Spinal cord (tissue), 10 donors: ENCODE results near the gene CRYL1. TPM values are rescaled to one million over a fixed set of nuclear protein-coding genes. Genes with fewer than 3 reads are reported as not detected.

Experiments
- DNase-seq, 6 donors: peaks; one replicate each; pipeline versions ENCODE4 v3.0.0 to v3.0.0-alpha.2; 2013 to 2015; ENCODE audit warnings: low spot score in 6 of 6, low read depth in 4 of 6
- H3K27ac ChIP-seq: one replicate; pipeline ENCODE4 v1.5.1; 2013; ENCODE audit warnings: low read depth, low read length, control low read depth
- H3K27me3 ChIP-seq: one replicate; pipeline ENCODE4 v1.6.1; 2013; ENCODE audit warnings: low read length; ENCODE audit not compliant: control insufficient read depth, insufficient read depth
- H3K36me3 ChIP-seq: one replicate; pipeline ENCODE4 v1.6.1; 2013; ENCODE audit warnings: low read length; ENCODE audit not compliant: control insufficient read depth, insufficient read depth
- H3K4me1 ChIP-seq: one replicate; pipeline ENCODE4 v1.6.1; 2013; ENCODE audit warnings: low read length; ENCODE audit not compliant: control insufficient read depth, insufficient read depth
- H3K4me3 ChIP-seq: one replicate; pipeline ENCODE4 v1.5.1; 2013; ENCODE audit warnings: low read depth, low read length, control low read depth
- H3K9me3 ChIP-seq: one replicate; pipeline ENCODE4 v1.6.1; 2013; ENCODE audit warnings: low read length; ENCODE audit not compliant: control insufficient read depth, insufficient read depth
- whole genome bisulfite sequencing: methylation state at CpG from one replicate; pipeline ENCODE4 v1.1.5; 2013; ENCODE audit warnings: missing lambda C conversion rate; ENCODE audit not compliant: insufficient coverage; 5-methylcytosine and 5-hydroxymethylcytosine counted together
- polyA plus RNA-seq, 2 donors: library from polyadenylated mRNA; unstranded; fragments of 120-200 nt; gene quantifications; one replicate each; pipeline ENCODE4 v1.2.1, GENCODE V29; 2013; ENCODE audit not compliant: insufficient read length in 2 of 2
- total RNA-seq, 2 donors: library from RNA; depleted of rRNA in 1 of 2; stranded (reverse); fragments of 120-200 nt in 1 of 2; fragments of >200 nt in 1 of 2; gene quantifications; one replicate each; pipeline versions ENCODE4 v1.2.3 to v1.2.4, GENCODE V29; 2013 to 2014
- donor health status: healthy.

CRYL1 gene
- total and polyA plus RNA-seq, 4 donors: 43.9 to 60.0 (median 52.6) TPM

- no peak for DNase-seq
- Histone ChIP-seq H3K27me3 (peaks cover 14% of the 10 kb centered on the region), H3K36me3 (peaks cover 5% of the 10 kb centered on the region), H3K27ac (no peak overlapping the region), H3K9me3 (no peaks in the 10 kb centered on the region), H3K4me3 (no peak overlapping the region), H3K4me1 (peaks cover 11% of the 10 kb centered on the region)
- 100% methylated on average over 1 of the region's 4 CpGs for WGBS
Observed at GRCh38 chr13:20410726-20411125, 114.9 kb downstream of the CRYL1 start.

- no peak overlapping the region for H3K4me3 ChIP-seq
- WGBS: 56% methylated on average over 6 of the region's 8 CpGs
Observed at GRCh38 chr13:20408181-20408580, 117.5 kb downstream of the CRYL1 start.

GRCh38 chr13:20407759-20408158, 117.9 kb downstream of the CRYL1 start:
- H3K4me3 ChIP-seq: no peak overlapping the region
- no peaks in the 10 kb centered on the region for H3K9me3 ChIP-seq
- H3K27me3 ChIP-seq: no peaks in the 10 kb centered on the region
- peaks cover 14% of the 10 kb centered on the region for H3K36me3 ChIP-seq
- H3K27ac ChIP-seq: no peak overlapping the region
- WGBS: 72% methylated on average over 5 of the region's 5 CpGs
- H3K4me1 ChIP-seq: peaks cover 4% of the 10 kb centered on the region
- DNase-seq: no peak

More at GRCh38 chr13:20408181-20408580, 117.5 kb downstream of the CRYL1 start:
- Histone ChIP-seq H3K27me3 (no peaks in the 10 kb centered on the region), H3K4me1 (peaks cover 4% of the 10 kb centered on the region), H3K27ac (no peak overlapping the region), H3K9me3 (no peaks in the 10 kb centered on the region), H3K36me3 (peaks cover 10% of the 10 kb centered on the region)
- DNase-seq: no peak

DNA sequence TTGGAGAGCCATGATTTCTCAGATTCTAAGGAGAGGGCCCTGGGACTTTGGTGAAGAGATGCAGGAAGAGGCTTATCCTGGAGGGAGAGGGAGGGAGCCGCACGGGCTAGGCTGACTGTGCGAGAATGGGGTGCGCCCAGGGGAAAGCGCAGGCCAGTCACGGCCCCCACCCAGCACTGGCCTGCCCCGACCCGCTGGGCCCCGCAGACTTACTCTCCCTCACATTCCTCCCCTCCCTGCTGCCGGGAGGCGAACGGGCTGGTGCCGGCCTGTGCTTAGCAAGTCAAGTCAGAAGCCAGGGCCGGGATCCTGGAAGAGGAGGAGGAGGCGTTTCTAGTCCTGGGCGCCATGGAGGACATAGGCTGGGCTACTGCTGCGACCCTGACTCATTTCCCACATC, 120.0 kb downstream of the CRYL1 start:
- no peak overlapping the region for H3K27ac ChIP-seq
- H3K27me3 ChIP-seq: no peaks in the 10 kb centered on the region
- no peak for DNase-seq
- H3K4me1 ChIP-seq: peaks cover 4% of the 10 kb centered on the region
- no peak overlapping the region for H3K4me3 ChIP-seq
- peaks cover 25% of the 10 kb centered on the region for H3K36me3 ChIP-seq
- WGBS: 0% methylated on average over 1 of the region's 17 CpGs
- no peaks in the 10 kb centered on the region for H3K9me3 ChIP-seq

- H3K9me3 ChIP-seq: no peaks in the 10 kb centered on the region
- no peak for DNase-seq
- 82% methylated on average over 9 of the region's 13 CpGs for WGBS
Observed at GRCh38 chr13:20404488-20405222, 121.0 kb downstream of the CRYL1 start.

GRCh38 chr13:20403826-20404225, 121.8 kb downstream of the CRYL1 start:
- DNase-seq: no peak
- H3K36me3 ChIP-seq: peaks cover 25% of the 10 kb centered on the region
- WGBS: 81% methylated on average over 9 of the region's 10 CpGs
- H3K4me1 ChIP-seq: peaks cover 4% of the 10 kb centered on the region
- H3K27me3 ChIP-seq: no peaks in the 10 kb centered on the region
- no peaks in the 10 kb centered on the region for H3K9me3 ChIP-seq
- no peak overlapping the region for H3K27ac ChIP-seq
- no peak overlapping the region for H3K4me3 ChIP-seq

More at GRCh38 chr13:20404488-20405222, 121.0 kb downstream of the CRYL1 start:
- Histone ChIP-seq H3K27me3 (no peaks in the 10 kb centered on the region), H3K27ac (no peak overlapping the region), H3K4me1 (peaks cover 4% of the 10 kb centered on the region), H3K36me3 (peaks cover 25% of the 10 kb centered on the region), H3K4me3 (no peak overlapping the region)

DNA sequence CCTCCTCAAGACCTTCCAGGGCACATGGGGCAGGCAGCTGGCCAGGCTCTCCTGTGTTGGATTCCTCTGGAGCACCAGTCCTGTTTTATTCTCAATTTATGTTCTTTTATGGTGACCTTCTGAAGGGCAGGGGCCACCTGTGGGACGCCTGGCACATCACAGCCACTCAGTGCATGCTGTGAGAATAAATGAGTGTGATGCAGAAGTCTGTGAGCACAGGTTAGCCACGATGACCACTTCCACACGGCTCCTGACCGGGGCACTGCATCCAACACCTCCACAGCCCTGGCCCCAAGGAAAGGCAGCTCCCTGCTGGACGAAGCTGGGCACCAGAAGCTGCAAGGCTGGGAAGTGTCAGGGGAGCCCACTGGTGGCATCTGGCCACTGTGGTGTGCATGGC, 122.8 kb downstream of the CRYL1 start:
- H3K4me3 ChIP-seq: no peak overlapping the region
- no peaks in the 10 kb centered on the region for H3K9me3 ChIP-seq
- no peaks in the 10 kb centered on the region for H3K27me3 ChIP-seq
- peaks cover 25% of the 10 kb centered on the region for H3K36me3 ChIP-seq
- H3K27ac ChIP-seq: no peak overlapping the region
- 87% methylated on average over 4 of the region's 5 CpGs for WGBS
- DNase-seq: no peak
- H3K4me1 ChIP-seq: peaks cover 4% of the 10 kb centered on the region

GRCh38 chr13:20401931-20402856, 123.5 kb downstream of the CRYL1 start:
- no peak for DNase-seq
- WGBS: 92% methylated on average over 21 of the region's 21 CpGs
- Histone ChIP-seq H3K27me3 (no peaks in the 10 kb centered on the region), H3K27ac (peak overlapping the region; percentile 40), H3K4me3 (no peak overlapping the region), H3K36me3 (peaks cover 25% of the 10 kb centered on the region), H3K4me1 (peaks cover 4% of the 10 kb centered on the region), H3K9me3 (no peaks in the 10 kb centered on the region)

- no peak overlapping the region for H3K4me3 ChIP-seq
- H3K4me1 ChIP-seq: peaks cover 4% of the 10 kb centered on the region
- 80% methylated on average over 5 of the region's 5 CpGs for WGBS
- no peaks in the 10 kb centered on the region for H3K27me3 ChIP-seq
- H3K27ac ChIP-seq: peak overlapping the region; percentile 40
- DNase-seq: no peak
- peaks cover 25% of the 10 kb centered on the region for H3K36me3 ChIP-seq
- H3K9me3 ChIP-seq: no peaks in the 10 kb centered on the region
Observed at GRCh38 chr13:20401531-20401930, 124.1 kb downstream of the CRYL1 start.
